HepG2 (cell line): ENCODE results near the gene PIM3. TPM values are rescaled to one million over a fixed set of nuclear protein-coding genes. Genes with fewer than 3 reads are reported as not detected.
A peak's percentile ranks its signal among the peaks of the same experiment; 100 is the strongest.

Source experiments
- DZIP1 ChIP-seq: sonication (generic); formaldehyde crosslinking; IDR thresholded peaks from 2 replicates; pipeline ENCODE4 v1.5.0; 2020; ENCODE audit warnings: mild to moderate bottlenecking, missing genetic modification reagents
- EED ChIP-seq: sonication (generic); formaldehyde crosslinking; IDR thresholded peaks from 2 replicates; pipeline ENCODE4 v1.5.0; 2020; ENCODE audit warnings: mild to moderate bottlenecking, missing genetic modification reagents
- FOSL2 ChIP-seq: sonication (generic); formaldehyde crosslinking; IDR thresholded peaks from 2 replicates; pipeline ENCODE4 v1.4.0; 2020; ENCODE audit warnings: missing genetic modification reagents
- ISL2 ChIP-seq: sonication (generic); formaldehyde crosslinking; IDR thresholded peaks from 2 replicates; pipeline ENCODE4 v1.5.0; 2020; ENCODE audit warnings: missing genetic modification reagents
- MEF2D ChIP-seq: sonication (generic); formaldehyde crosslinking; IDR thresholded peaks from 2 replicates; pipeline ENCODE4 v1.5.1; 2020; ENCODE audit warnings: mild to moderate bottlenecking, missing genetic modification reagents
- MXI1 ChIP-seq: IDR thresholded peaks from 3 replicates; pipeline ENCODE4 v1.6.1; 2012; ENCODE audit warnings: low read depth, low read length, inconsistent platforms, borderline replicate concordance
- NCOA2 ChIP-seq: sonication (generic); formaldehyde crosslinking; IDR thresholded peaks from 2 replicates; pipeline ENCODE4 v1.8.0; 2022; ENCODE audit warnings: inconsistent platforms
- NR2C2 ChIP-seq: sonication (generic); formaldehyde crosslinking; IDR thresholded peaks from 2 replicates; pipeline ENCODE4 v1.4.0; 2020; ENCODE audit warnings: missing genetic modification reagents, mild to moderate bottlenecking, moderate library complexity, borderline replicate concordance
- ZBTB38 ChIP-seq: sonication (generic); formaldehyde crosslinking; IDR thresholded peaks from 2 replicates; pipeline ENCODE4 v1.5.1; 2020; ENCODE audit warnings: mild to moderate bottlenecking, missing genetic modification reagents
- ZNF318 ChIP-seq: sonication (generic); formaldehyde crosslinking; IDR thresholded peaks from 2 replicates; pipeline ENCODE4 v1.4.0; 2020; ENCODE audit warnings: mild to moderate bottlenecking, missing genetic modification reagents
- ZNF34 ChIP-seq: sonication (generic); formaldehyde crosslinking; IDR thresholded peaks from 2 replicates; pipeline ENCODE4 v1.4.0; 2020; ENCODE audit warnings: mild to moderate bottlenecking, missing genetic modification reagents, borderline replicate concordance
- ZNF350 ChIP-seq: sonication (generic); formaldehyde crosslinking; IDR thresholded peaks from 2 replicates; pipeline ENCODE4 v1.4.0; 2020; ENCODE audit warnings: mild to moderate bottlenecking, low read depth, missing genetic modification reagents, borderline replicate concordance
- ZNF432 ChIP-seq: sonication (generic); formaldehyde crosslinking; IDR thresholded peaks from 2 replicates; pipeline ENCODE4 v1.5.0; 2020; ENCODE audit warnings: missing genetic modification reagents, mild to moderate bottlenecking, borderline replicate concordance
- ZNF580 ChIP-seq: IDR thresholded peaks from 2 replicates; pipeline ENCODE4 v1.6.1; 2016; ENCODE audit warnings: low read depth, borderline replicate concordance
- ZNF703 ChIP-seq: sonication (generic); formaldehyde crosslinking; IDR thresholded peaks from 2 replicates; pipeline ENCODE4 v1.5.1; 2020; ENCODE audit warnings: missing genetic modification reagents, mild to moderate bottlenecking, moderate library complexity, borderline replicate concordance
- ZNF713 ChIP-seq: sonication (generic); formaldehyde crosslinking; IDR thresholded peaks from 2 replicates; pipeline ENCODE4 v1.4.0; 2020; ENCODE audit warnings: mild to moderate bottlenecking, missing genetic modification reagents
- ZNF883 ChIP-seq: sonication (generic); formaldehyde crosslinking; IDR thresholded peaks from 2 replicates; pipeline ENCODE4 v1.5.1; 2020; ENCODE audit warnings: mild to moderate bottlenecking, missing genetic modification reagents; ENCODE audit errors: not compliant biosample characterization
- polyA plus RNA-seq, 8 experiments: library from polyadenylated mRNA; depleted of rRNA in 3 of 8; stranded (reverse) in 7 of 8; unstranded in 1 of 8; fragments of >200 nt; fragmentation: Illumina TruSeq in 4 of 8; extraction: Trizol in 4 of 8; gene quantifications; 2 replicates each; pipeline versions ENCODE4 v1.2.1 to v1.2.3, GENCODE V29; 2011 to 2016; ENCODE audit warnings: low read depth in 4 of 8, missing spikeins in 1 of 8, mixed read lengths in 1 of 8; ENCODE audit not compliant: insufficient read depth in 1 of 8
- total RNA-seq, 5 experiments: library from RNA; depleted of rRNA; stranded (reverse); fragments of >200 nt; fragmentation: Illumina TruSeq; extraction: Trizol; gene quantifications; 2 replicates each; pipeline ENCODE4 v1.2.3, GENCODE V29; 2016; ENCODE audit warnings: low read depth in 1 of 5

PIM3 gene
- total and polyA plus RNA-seq, 2 of the 13 experiments (the other 11 are each of a cell fraction or from before 2014, with no cell fraction given), result 21.6 to 31.2 TPM

GRCh38 chr22:49958931-49959781 lies 1.4 kb upstream of the PIM3 start (continued):
- TF ChIP-seq ZNF318 (CRISPR knock-in tag) (no peak), MXI1 (no peak), ZNF713 (CRISPR knock-in tag) (no peak), NR2C2 (CRISPR knock-in tag) (no peak), ZNF350 (CRISPR knock-in tag) (peak; percentile 56; the same call in 1 of the 2 replicates), ZBTB38 (CRISPR knock-in tag) (0 out of 2 replicates have a peak, but pooled peaks have one; percentile 6), ZNF580 (CRISPR knock-in tag) (no peak), ZNF883 (CRISPR knock-in tag) (peak; percentile 63), FOSL2 (no peak; the same call in 1 of the 2 replicates), ZNF34 (CRISPR knock-in tag) (no peak), EED (CRISPR knock-in tag) (no peak; the same call in 1 of the 2 replicates), ZNF432 (CRISPR knock-in tag) (no peak), ZNF703 (CRISPR knock-in tag) (no peak), DZIP1 (no peak), NCOA2 (CRISPR knock-in tag) (0 out of 2 replicates have a peak, but pooled peaks have one; percentile 12), MEF2D (CRISPR knock-in tag) (no peak), ISL2 (CRISPR knock-in tag) (no peak)
